PC-9 (cell line): ENCODE data around the gene TEDC1. TPM values are rescaled to one million over a fixed set of nuclear protein-coding genes. Genes with fewer than 3 reads are reported as not detected.

ENCODE experiments used
- BruUV-seq: library from RNA; stranded (reverse); fragments of 400-500 nt; replicated peaks from 2 replicates; lab custom pipeline; 2021; lab: Mats Ljungman, UMichigan
- CTCF ChIA-PET: fragments of 300-600 bp; sonication (Branson Sonifier 250); formaldehyde crosslinking; loops from one replicate; lab custom pipeline; 2022; ENCODE audit warnings: antibody characterized with exemption; lab: Charles Lee
- POLR2A ChIA-PET: fragments of 300-600 bp; sonication (Branson Sonifier 250); formaldehyde crosslinking; loops from one replicate; lab custom pipeline; 2022; ENCODE audit warnings: antibody characterized with exemption; ENCODE audit not compliant: unreplicated experiment; lab: Charles Lee
- DNase-seq, 2 experiments: peaks; one replicate each; pipeline versions ENCODE4 v3.0.0 to v3.0.0-alpha.2; 2015 to 2022; ENCODE audit warnings: mixed read lengths in 1 of 2
- H2AFZ ChIP-seq: fragments of 200-600 bp; sonication (generic); 2 replicates; pipeline ENCODE4 v1.8.1; 2017; ENCODE audit warnings: antibody characterized with exemption
- H3F3A ChIP-seq: fragments of 200-600 bp; sonication (generic); 2 replicates; pipeline ENCODE4 v1.8.1; 2017; ENCODE audit warnings: antibody characterized with exemption, mild to moderate bottlenecking, low read depth; ENCODE audit not compliant: insufficient read depth
- H3K27ac ChIP-seq: fragments of 200-600 bp; sonication (generic); 2 replicates; pipeline ENCODE4 v1.6.1; 2016; ENCODE audit warnings: mixed run types
- H3K27me3 ChIP-seq: fragments of 200-600 bp; sonication (generic); 2 replicates; pipeline ENCODE4 v1.6.1; 2016; ENCODE audit warnings: low read depth, mixed run types; ENCODE audit not compliant: insufficient read depth
- H3K36me3 ChIP-seq: fragments of 200-600 bp; sonication (generic); 2 replicates; pipeline ENCODE4 v1.6.1; 2016; ENCODE audit warnings: low read depth, mixed run types
- H3K4me1 ChIP-seq: fragments of 200-600 bp; sonication (generic); replicated peaks from 2 replicates; pipeline ENCODE4 v1.6.1; 2016; ENCODE audit warnings: mixed run types; ENCODE audit not compliant: insufficient read depth
- H3K4me2 ChIP-seq: fragments of 200-600 bp; sonication (generic); 2 replicates; pipeline ENCODE4 v1.6.1; 2017; ENCODE audit warnings: mixed run types
- H3K4me3 ChIP-seq: fragments of 200-600 bp; sonication (generic); 2 replicates; pipeline ENCODE4 v1.6.1; 2016; ENCODE audit warnings: mixed run types
- H3K79me2 ChIP-seq: fragments of 200-600 bp; sonication (generic); 2 replicates; pipeline ENCODE4 v1.6.1; 2017; ENCODE audit warnings: low read depth, mixed run types
- H3K9me2 ChIP-seq: fragments of 200-600 bp; sonication (generic); 2 replicates; pipeline ENCODE4 v1.8.1; 2017; ENCODE audit warnings: mild to moderate bottlenecking; ENCODE audit not compliant: insufficient read depth
- H3K9me3 ChIP-seq: fragments of 200-600 bp; sonication (generic); 2 replicates; pipeline ENCODE4 v1.8.1; 2016; ENCODE audit warnings: low read depth; ENCODE audit not compliant: insufficient read depth
- H4K20me1 ChIP-seq: fragments of 200-600 bp; sonication (generic); 2 replicates; pipeline ENCODE4 v1.8.1; 2017; ENCODE audit not compliant: insufficient read depth
- EZH2 ChIP-seq: fragments of 200-600 bp; sonication (generic); IDR thresholded peaks from 2 replicates; pipeline ENCODE4 v1.8.0; 2017; ENCODE audit warnings: antibody characterized with exemption, low read depth
- intact Hi-C: fragments of 100-400 bp; cut with micrococcal nuclease; formaldehyde crosslinking; loops from one replicate; pipeline ENCODE4 v1.10.0; 2022; ENCODE audit not compliant: unreplicated experiment
- total RNA-seq: library from RNA; stranded (reverse); gene quantifications from 2 replicates; pipeline ENCODE4 v1.2.3, GENCODE V29; 2021
- TF ChIP-seq, protein P1 (sequence below): fragments of 200-600 bp; sonication (generic); conservative IDR thresholded peaks from 2 replicates; pipeline ENCODE4 v1.6.1; 2017; ENCODE audit warnings: mixed run types, antibody characterized with exemption, mild to moderate bottlenecking, moderate library complexity

TEDC1 gene
- total RNA-seq, 1 experiment from 2014 or later = 21.2 TPM

DNA sequence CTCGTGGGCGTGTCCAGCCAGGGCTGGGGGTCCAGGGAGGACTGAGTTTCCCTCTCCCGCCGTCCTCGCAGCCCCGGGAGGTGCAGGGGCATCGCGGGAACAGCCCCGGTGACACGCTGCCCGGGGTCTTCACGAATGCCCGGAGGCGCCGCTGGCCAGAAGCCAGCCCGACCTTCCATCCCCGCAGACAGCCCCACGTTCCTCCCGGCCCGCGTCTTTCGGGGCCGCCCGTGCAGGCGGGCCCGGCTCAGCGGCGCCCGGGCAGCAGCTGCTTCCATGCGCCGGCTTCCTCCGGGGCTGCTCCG lies 827 bp upstream of the TEDC1 start:
- H3K4me1 ChIP-seq = peaks cover 28% of the 10 kb centered on the region
- H3F3A ChIP-seq = peaks cover 13% of the 10 kb centered on the region; the same call in 1 of the 2 replicates
- H3K27me3 ChIP-seq = no peaks in the 10 kb centered on the region
- peak overlapping the region; percentile 64 for H3K4me3 ChIP-seq
- peaks cover 6% of the 10 kb centered on the region for H4K20me1 ChIP-seq
- H3K79me2 ChIP-seq = 0 out of 2 replicates have a peak, but pooled peaks cover 5% of the 10 kb centered on the region
- no peaks in the 10 kb centered on the region for H3K36me3 ChIP-seq
- BruUV-seq = no TSS peak
- DNase-seq = no peak
- peak overlapping the region; percentile 66 for H2AFZ ChIP-seq
- no peaks in the 10 kb centered on the region for H3K9me2 ChIP-seq
- ChIA-PET POLR2A (no interaction called here), CTCF (interaction anchor here (1.1 to 1.8 kb wide), 2 partner anchors 9 to 119 kb away, joined by 7 to 13 read pairs; no protein-coding TSS in a partner anchor)
- intact Hi-C loops = loop anchor here (1.0 to 5.0 kb wide), 5 partner anchors 17 to 398 kb away; no protein-coding TSS in a partner anchor
- no peaks in the 10 kb centered on the region for H3K9me3 ChIP-seq
- peak overlapping the region; percentile 87 for H3K4me2 ChIP-seq
- H3K27ac ChIP-seq = no peak overlapping the region
- TF ChIP-seq, protein P1, sequence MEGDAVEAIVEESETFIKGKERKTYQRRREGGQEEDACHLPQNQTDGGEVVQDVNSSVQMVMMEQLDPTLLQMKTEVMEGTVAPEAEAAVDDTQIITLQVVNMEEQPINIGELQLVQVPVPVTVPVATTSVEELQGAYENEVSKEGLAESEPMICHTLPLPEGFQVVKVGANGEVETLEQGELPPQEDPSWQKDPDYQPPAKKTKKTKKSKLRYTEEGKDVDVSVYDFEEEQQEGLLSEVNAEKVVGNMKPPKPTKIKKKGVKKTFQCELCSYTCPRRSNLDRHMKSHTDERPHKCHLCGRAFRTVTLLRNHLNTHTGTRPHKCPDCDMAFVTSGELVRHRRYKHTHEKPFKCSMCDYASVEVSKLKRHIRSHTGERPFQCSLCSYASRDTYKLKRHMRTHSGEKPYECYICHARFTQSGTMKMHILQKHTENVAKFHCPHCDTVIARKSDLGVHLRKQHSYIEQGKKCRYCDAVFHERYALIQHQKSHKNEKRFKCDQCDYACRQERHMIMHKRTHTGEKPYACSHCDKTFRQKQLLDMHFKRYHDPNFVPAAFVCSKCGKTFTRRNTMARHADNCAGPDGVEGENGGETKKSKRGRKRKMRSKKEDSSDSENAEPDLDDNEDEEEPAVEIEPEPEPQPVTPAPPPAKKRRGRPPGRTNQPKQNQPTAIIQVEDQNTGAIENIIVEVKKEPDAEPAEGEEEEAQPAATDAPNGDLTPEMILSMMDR = no peak
- no peak for TF ChIP-seq EZH2

DNA sequence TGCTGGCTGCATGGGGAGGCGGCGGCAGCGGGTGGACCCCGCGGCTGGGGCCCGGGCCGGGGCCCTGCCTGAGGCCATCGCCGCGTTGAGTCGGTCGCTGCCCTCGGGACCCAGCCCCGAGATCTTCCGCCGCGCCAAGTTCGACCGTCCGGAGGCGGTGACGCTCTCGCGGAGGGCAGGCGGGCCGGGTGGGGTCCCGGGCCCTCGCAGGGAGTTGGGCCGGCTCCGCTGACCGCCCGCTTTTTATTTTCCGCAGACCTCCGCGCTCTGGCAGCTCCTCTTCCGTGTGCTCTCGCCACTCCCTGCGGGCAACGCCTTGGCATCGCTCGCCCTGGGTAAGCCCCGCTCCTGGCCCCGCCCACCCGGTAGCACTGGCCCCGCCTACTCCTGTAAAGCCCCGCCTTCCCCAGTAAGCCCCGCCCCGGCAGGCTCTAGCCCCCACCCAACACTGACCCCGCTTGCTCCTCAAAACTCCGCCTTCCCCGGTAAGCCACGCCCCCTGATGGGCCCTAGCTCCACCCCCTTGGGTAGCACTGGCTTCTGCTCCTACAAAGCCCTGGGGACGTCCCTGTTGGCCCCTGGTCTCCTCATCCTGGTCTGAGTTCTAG lies 424 bp downstream of the TEDC1 start:
- CTCF ChIA-PET = interaction anchor here (0.6 kb wide), 1 partner anchor 701 kb away, joined by 5 read pairs; no protein-coding TSS in a partner anchor
- Histone ChIP-seq H3F3A (peaks cover 13% of the 10 kb centered on the region; the same call in 1 of the 2 replicates), H3K9me2 (no peaks in the 10 kb centered on the region), H3K27ac (peak overlapping the region; percentile 65), H3K4me1 (peaks cover 28% of the 10 kb centered on the region), H3K4me2 (peak overlapping the region; percentile 80), H3K9me3 (no peaks in the 10 kb centered on the region), H3K36me3 (no peaks in the 10 kb centered on the region), H3K79me2 (0 out of 2 replicates have a peak, but pooled peaks cover 5% of the 10 kb centered on the region), H3K4me3 (peak overlapping the region; percentile 94), H3K27me3 (no peaks in the 10 kb centered on the region), H2AFZ (peak overlapping the region; percentile 90), H4K20me1 (peaks cover 6% of the 10 kb centered on the region)
- TF ChIP-seq, protein P1 = no peak
- no peak for TF ChIP-seq EZH2
- DNase-seq = peak; percentile 74
- POLR2A ChIA-PET = interaction anchor here (0.6 to 0.7 kb wide), 3 partner anchors 37 to 87 kb away, joined by 5 to 27 read pairs (median 12); no protein-coding TSS in a partner anchor
- BruUV-seq = TSS peak; percentile 80
- intact Hi-C loops = loop anchor here (1.0 to 5.0 kb wide), 4 partner anchors 27 to 399 kb away; no protein-coding TSS in a partner anchor

DNA sequence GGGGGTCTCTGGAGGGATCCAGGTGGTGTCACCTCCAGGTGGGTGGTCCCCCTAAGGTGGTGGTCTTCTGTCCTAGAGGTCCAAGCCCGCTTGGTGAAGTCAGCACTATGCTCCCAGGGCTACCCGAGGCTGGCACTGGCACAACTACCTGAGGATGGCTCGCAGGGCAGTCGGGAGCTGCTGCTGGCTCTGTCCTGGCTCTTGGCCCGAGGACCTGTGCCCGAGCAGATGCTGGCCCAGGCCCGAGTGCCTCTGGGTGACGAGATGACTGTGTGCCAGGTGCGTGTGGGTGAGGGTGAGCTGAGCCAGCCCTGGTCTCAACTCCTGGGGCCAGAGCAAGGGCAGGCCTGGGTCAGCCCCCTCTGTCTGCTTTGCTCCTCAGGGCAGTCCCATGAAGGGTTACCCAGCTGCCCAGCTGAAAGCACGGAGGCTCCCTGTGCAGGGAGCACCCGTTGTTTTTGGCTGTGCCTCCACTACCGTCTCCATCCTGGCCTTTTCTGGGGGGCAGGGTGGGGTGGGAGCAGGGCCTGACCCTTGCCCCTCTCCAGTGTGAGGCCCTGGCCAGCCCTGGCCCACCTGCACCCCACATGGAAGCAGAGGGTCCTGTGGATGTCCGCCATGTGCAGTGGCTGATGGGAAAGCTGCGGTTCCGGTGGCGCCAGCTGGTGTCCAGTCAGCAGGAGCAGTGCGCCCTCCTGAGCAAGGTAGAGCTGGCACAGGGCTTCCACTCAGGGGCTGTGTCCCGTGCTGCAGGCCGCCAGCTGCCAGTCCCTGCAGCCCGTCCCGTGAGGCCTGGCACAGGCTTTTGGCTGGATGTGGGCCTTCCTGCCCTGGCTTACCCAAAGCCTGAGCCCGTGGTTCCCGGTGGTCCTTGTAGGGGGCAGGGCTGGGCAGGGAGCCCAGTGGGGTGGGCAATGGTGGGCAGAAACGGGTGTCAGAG lies 1.3 kb downstream of the TEDC1 start:
- CTCF ChIA-PET = interaction anchor here (0.6 to 0.7 kb wide), 2 partner anchors 9 to 701 kb away, joined by 3 to 5 read pairs; no protein-coding TSS in a partner anchor
- peaks cover 13% of the 10 kb centered on the region; the same call in 1 of the 2 replicates for H3F3A ChIP-seq
- no peaks in the 10 kb centered on the region for H3K9me3 ChIP-seq
- no peaks in the 10 kb centered on the region for H3K9me2 ChIP-seq
- H3K27ac ChIP-seq = no peak overlapping the region
- DNase-seq = no peak
- TF ChIP-seq, protein P1 = no peak
- TF ChIP-seq EZH2 = no peak
- H4K20me1 ChIP-seq = peaks cover 6% of the 10 kb centered on the region
- H3K4me3 ChIP-seq = peak overlapping the region; percentile 94; the same call in 1 of the 2 replicates
- 0 out of 2 replicates have a peak, but pooled peaks cover 5% of the 10 kb centered on the region for H3K79me2 ChIP-seq
- no peak overlapping the region for H2AFZ ChIP-seq
- POLR2A ChIA-PET = interaction anchor here (0.6 to 0.7 kb wide), 4 partner anchors 19 to 88 kb away, joined by 3 to 27 read pairs (median 8); no protein-coding TSS in a partner anchor
- peak overlapping the region; percentile 80 for H3K4me2 ChIP-seq
- no peaks in the 10 kb centered on the region for H3K36me3 ChIP-seq
- peaks cover 26% of the 10 kb centered on the region for H3K4me1 ChIP-seq
- no TSS peak for BruUV-seq
- H3K27me3 ChIP-seq = no peaks in the 10 kb centered on the region
- intact Hi-C loops = loop anchor here (5.0 kb wide), 1 partner anchor 400 kb away; no protein-coding TSS in a partner anchor
